Body of pancreas (tissue), 4 donors: ENCODE data around the gene GTPBP1. TPM values are rescaled to one million over a fixed set of nuclear protein-coding genes. Genes with fewer than 3 reads are reported as not detected.

Source experiments
- ATAC-seq: fragments of 150-250 bp; one replicate; pipeline ENCODE4 v1.9.1; 2016
- DNase-seq, 4 donors: peaks; one replicate each; pipeline ENCODE4 v3.0.0-alpha.2; 2019
- H3K27ac ChIP-seq, 4 donors: fragments of 200-600 bp; sonication (generic); 1 replicate in 3 of 4; 2 replicates in 1 of 4; pipeline versions ENCODE4 v1.5.1 to v1.6.1; 2016 to 2019; ENCODE audit warnings: mild to moderate bottlenecking in 1 of 4, mixed read lengths in 1 of 4, moderate library complexity in 1 of 4
- H3K27me3 ChIP-seq, 2 donors: fragments of 200-600 bp; sonication (generic); one replicate each; pipeline ENCODE4 v1.6.0; 2016; ENCODE audit warnings: mild to moderate bottlenecking in 1 of 2
- H3K36me3 ChIP-seq, 2 donors: fragments of 200-600 bp; sonication (generic); replicated peaks in 1 of 2; 2 replicates each; pipeline ENCODE4 v1.5.1; 2016; ENCODE audit warnings: low read depth in 2 of 2; ENCODE audit not compliant: insufficient read depth in 1 of 2
- H3K4me1 ChIP-seq: fragments of 200-600 bp; sonication (generic); one replicate; pipeline ENCODE4 v1.6.0; 2016
- H3K4me3 ChIP-seq, 2 donors: fragments of 200-600 bp; sonication (generic); 1 replicate in 1 of 2; 2 replicates in 1 of 2; pipeline ENCODE4 v1.5.1; 2016 to 2019
- H3K9me3 ChIP-seq, 3 donors: fragments of 200-600 bp; sonication (generic); 1 replicate in 2 of 3; 2 replicates in 1 of 3; pipeline ENCODE4 v1.5.1; 2016
- POLR2A ChIP-seq, 3 donors: fragments of 450-650 bp; IDR thresholded peaks; one replicate each; pipeline ENCODE4 v1.6.1; 2016; ENCODE audit warnings: antibody characterized with exemption in 3 of 3, mild to moderate bottlenecking in 2 of 3
- WGBS, 2 donors: methylation state at CpG; one replicate each; pipeline ENCODE4 v1.1.5; 2017; 5-methylcytosine and 5-hydroxymethylcytosine counted together
- intact Hi-C: fragments of 100-400 bp; cut with DNase I; formaldehyde crosslinking; loops from one replicate; pipeline ENCODE4 v1.15.1; 2023
- total RNA-seq, 2 donors: library from RNA; depleted of rRNA; stranded (reverse); fragments of >200 nt; gene quantifications; one replicate each; pipeline ENCODE4 v1.1.0, GENCODE V29; 2016
- TF ChIP-seq, protein P1 (sequence below), 7 experiments: fragments of 450-650 bp in 4 of 7; fragments of 200-600 bp in 3 of 7; sonication (generic) in 3 of 7; IDR thresholded peaks; one replicate each; pipeline ENCODE4 v1.5.1; 2016 to 2019; ENCODE audit warnings: antibody characterized with exemption in 7 of 7

GTPBP1 gene
- total RNA-seq, 2 donors from 2014 or later = 34.0 to 53.4 TPM

DNA sequence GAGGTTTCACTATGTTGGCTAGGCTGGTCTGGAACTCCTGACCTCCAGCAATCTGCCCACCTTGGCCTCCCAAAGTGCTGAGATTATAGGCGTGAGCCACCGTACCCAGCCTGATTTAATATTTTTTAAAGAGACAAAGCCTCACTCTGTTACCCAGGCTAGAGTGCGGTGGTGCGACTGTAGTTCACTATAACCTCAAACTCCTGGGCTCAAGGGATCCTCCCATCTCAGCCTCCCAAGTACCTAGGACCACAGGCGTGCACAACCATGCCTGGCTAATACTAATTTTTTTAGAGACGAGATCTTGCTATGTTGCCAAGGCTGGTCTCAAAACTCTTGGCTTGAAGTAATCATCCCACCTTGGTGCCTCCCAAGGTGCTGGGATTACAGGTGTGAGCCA lies 13.5 kb downstream of the GTPBP1 start:
- peaks cover 14% of the 10 kb centered on the region for H3K4me1 ChIP-seq
- H3K36me3 ChIP-seq = peaks cover 0 to 9% of the 10 kb centered on the region in 2 donors
- H3K27ac ChIP-seq = peak overlapping the region in 2 of 4 donors; percentile 59 to 70
- ATAC-seq = no peak
- no peak overlapping the region for H3K4me3 ChIP-seq
- H3K9me3 ChIP-seq = no peaks in the 10 kb centered on the region
- no peaks in the 10 kb centered on the region for H3K27me3 ChIP-seq
- intact Hi-C loops = no loop called here
- TF ChIP-seq, protein P1, sequence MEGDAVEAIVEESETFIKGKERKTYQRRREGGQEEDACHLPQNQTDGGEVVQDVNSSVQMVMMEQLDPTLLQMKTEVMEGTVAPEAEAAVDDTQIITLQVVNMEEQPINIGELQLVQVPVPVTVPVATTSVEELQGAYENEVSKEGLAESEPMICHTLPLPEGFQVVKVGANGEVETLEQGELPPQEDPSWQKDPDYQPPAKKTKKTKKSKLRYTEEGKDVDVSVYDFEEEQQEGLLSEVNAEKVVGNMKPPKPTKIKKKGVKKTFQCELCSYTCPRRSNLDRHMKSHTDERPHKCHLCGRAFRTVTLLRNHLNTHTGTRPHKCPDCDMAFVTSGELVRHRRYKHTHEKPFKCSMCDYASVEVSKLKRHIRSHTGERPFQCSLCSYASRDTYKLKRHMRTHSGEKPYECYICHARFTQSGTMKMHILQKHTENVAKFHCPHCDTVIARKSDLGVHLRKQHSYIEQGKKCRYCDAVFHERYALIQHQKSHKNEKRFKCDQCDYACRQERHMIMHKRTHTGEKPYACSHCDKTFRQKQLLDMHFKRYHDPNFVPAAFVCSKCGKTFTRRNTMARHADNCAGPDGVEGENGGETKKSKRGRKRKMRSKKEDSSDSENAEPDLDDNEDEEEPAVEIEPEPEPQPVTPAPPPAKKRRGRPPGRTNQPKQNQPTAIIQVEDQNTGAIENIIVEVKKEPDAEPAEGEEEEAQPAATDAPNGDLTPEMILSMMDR (IDR thresholded peaks at IDR 0.05) = no peak
- TF ChIP-seq POLR2A (IDR thresholded peaks at IDR 0.05) = no peak
- no peak for DNase-seq
- WGBS, 2 donors = 86 to 92% methylated on average over 6 of the region's 6 CpGs

DNA sequence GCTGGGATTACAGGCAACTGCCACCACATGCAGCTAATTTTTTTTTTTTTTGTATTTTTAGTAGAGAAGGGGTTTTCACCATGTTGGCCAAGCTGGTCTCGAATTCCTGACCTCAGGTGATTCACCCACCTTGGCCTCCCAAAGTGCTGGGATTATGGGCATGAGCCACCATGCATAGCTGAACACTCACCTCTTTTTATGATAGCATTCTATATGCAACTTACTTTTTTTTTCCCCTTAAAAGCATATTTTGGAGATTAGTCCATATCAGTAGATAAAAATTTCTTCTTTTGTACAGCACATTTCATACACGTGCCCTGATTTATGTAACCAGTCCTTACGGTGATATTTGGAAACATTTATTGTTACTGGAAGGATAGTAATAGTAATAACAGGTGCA lies 14.6 kb downstream of the GTPBP1 start:
- no peak for DNase-seq
- H3K4me3 ChIP-seq = no peak overlapping the region
- peaks cover 14% of the 10 kb centered on the region for H3K4me1 ChIP-seq
- H3K36me3 ChIP-seq = peaks cover 0 to 13% of the 10 kb centered on the region in 2 donors
- no peak for ATAC-seq
- no peak overlapping the region for H3K27ac ChIP-seq
- no peaks in the 10 kb centered on the region for H3K27me3 ChIP-seq
- TF ChIP-seq POLR2A (IDR thresholded peaks at IDR 0.05) = no peak
- TF ChIP-seq, protein P1 (IDR thresholded peaks at IDR 0.05) = no peak
- H3K9me3 ChIP-seq = no peaks in the 10 kb centered on the region
- intact Hi-C loops = no loop called here
- 89 to 90% methylated on average over 3 of the region's 3 CpGs for WGBS, 2 donors

GRCh38 chr22:38721551-38721950 lies 15.8 kb downstream of the GTPBP1 start:
- no peak for ATAC-seq
- DNase-seq = no peak
- H3K4me3 ChIP-seq = no peak overlapping the region
- no peaks in the 10 kb centered on the region for H3K27me3 ChIP-seq
- TF ChIP-seq POLR2A (IDR thresholded peaks at IDR 0.05) = no peak
- TF ChIP-seq, protein P1 (IDR thresholded peaks at IDR 0.05) = no peak
- peaks cover 0 to 22% of the 10 kb centered on the region in 2 donors for H3K36me3 ChIP-seq
- WGBS, 2 donors = 76 to 87% methylated on average over 7 of the region's 7 CpGs
- H3K9me3 ChIP-seq = no peaks in the 10 kb centered on the region
- H3K4me1 ChIP-seq = peaks cover 14% of the 10 kb centered on the region
- H3K27ac ChIP-seq = no peak overlapping the region
- intact Hi-C loops = no loop called here

GRCh38 chr22:38724176-38724575 lies 18.4 kb downstream of the GTPBP1 start:
- Histone ChIP-seq H3K36me3 (peaks cover 0 to 46% of the 10 kb centered on the region in 2 donors), H3K27me3 (no peaks in the 10 kb centered on the region), H3K4me1 (no peaks in the 10 kb centered on the region), H3K4me3 (no peak overlapping the region), H3K9me3 (no peaks in the 10 kb centered on the region), H3K27ac (no peak overlapping the region)
- TF ChIP-seq POLR2A (IDR thresholded peaks at IDR 0.05) = no peak
- TF ChIP-seq, protein P1 (IDR thresholded peaks at IDR 0.05) = no peak
- WGBS, 2 donors = 96 to 100% methylated on average over 4 to 7 of the region's 7 CpGs
- ATAC-seq (no peak), DNase-seq (peak in 1 of 4 donors; percentile 5)
- intact Hi-C loops = no loop called here

DNA sequence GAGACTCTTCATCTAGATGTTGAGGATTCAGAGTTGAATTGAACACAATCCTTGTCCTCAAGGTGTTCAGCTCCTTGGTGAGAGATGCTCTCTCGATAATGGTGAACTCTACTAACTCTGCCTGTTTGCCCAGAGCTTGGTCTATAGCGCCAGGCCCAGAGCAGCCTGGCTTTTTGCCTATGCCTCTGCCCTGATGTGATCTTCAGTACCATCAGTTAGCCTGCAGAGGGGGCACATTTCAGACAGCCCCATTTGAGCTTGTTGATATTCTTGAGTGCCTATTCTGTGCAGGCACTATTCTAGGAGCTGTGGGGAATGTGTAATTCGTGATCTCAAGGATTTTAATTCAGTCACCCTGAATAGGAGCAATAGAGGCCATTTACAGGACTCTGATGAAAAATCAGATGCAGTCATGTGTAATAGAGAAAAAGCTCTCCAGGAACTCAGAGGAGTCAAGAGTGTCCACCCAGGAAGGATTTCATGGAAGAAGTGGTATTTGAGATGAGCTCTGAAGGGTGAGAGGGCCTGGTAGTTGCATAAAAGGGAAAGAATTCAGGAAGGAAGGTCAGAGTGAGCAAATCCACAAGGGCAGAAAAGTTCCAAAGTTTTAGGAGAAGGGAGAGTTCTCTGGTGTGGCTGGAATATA lies 19.3 kb downstream of the GTPBP1 start:
- WGBS, 2 donors = 52 to 69% methylated on average over 3 of the region's 3 CpGs
- peak in 1 of 4 donors; percentile 16 for DNase-seq
- intact Hi-C loops = no loop called here
- H3K27me3 ChIP-seq = no peaks in the 10 kb centered on the region
- no peaks in the 10 kb centered on the region for H3K4me1 ChIP-seq
- no peak overlapping the region for H3K4me3 ChIP-seq
- peaks cover 0 to 55% of the 10 kb centered on the region in 2 donors for H3K36me3 ChIP-seq
- no peaks in the 10 kb centered on the region for H3K9me3 ChIP-seq
- no peak for TF ChIP-seq POLR2A (IDR thresholded peaks at IDR 0.05)
- TF ChIP-seq, protein P1 (IDR thresholded peaks at IDR 0.05) = peak in 5 of 7 experiments; percentile 11 to 37 (median 33)
- ATAC-seq = no peak
- no peak overlapping the region for H3K27ac ChIP-seq
